ENCODE data around the gene ATG7.
"Not testable (repeated sequence)": the region's sequence is repeated elsewhere in the genome, so short reads cannot be mapped to it uniquely, and the experiment has no call there.

Gene ATG7

GRCh38 chr3:11564577-11565001 lies 292.4 kb downstream of the ATG7 start:
- DNase-seq (ENCODE audit: low read depth in 3 of 3, low spot score in 1 of 3), result no peak

- no peak for DNase-seq (ENCODE audit: low read depth in 3 of 3, low spot score in 1 of 3)
Measured at GRCh38 chr3:11565072-11565471, 292.9 kb downstream of the ATG7 start.

DNA sequence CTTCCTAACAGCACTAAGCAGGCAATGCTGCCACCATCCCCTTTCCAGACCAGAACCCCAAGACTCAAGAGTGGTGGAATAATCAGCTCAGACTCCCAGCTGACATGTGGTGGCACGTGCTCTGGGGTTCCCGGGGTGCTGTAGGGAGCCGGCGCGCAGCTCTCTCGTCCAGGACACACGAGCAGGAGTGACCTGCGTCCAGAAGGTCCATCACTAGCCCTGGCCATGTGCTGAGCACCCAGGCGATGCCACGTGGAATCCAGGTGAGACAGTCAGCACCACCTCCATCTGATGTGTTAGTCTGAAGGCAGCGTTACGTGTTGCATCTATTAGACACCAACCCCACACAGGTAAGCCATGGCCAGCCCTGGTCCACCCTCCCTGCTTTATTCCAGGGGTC lies 293.3 kb downstream of the ATG7 start:
- no peak for DNase-seq (ENCODE audit: low read depth in 3 of 3, low spot score in 1 of 3)

DNA sequence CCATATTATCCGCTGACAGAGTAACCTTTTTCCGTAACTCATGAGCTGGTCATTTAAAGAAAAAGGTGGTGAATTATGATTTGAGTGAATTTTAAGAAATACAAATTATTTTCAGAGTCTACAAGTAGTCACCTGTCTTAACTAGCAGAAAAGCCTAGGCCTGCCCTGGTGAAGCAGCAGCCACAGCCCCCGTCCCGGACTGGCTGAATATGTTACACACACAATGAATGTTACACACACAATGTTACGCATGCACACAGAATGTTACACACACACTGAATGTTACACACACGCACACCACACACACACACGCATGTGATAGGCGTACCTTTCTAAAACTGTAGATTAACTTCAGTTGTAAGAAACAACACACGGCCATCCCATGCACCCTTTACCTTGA lies 293.7 kb downstream of the ATG7 start:
- DNase-seq (ENCODE audit: low read depth in 3 of 3, low spot score in 1 of 3), result no peak

DNA sequence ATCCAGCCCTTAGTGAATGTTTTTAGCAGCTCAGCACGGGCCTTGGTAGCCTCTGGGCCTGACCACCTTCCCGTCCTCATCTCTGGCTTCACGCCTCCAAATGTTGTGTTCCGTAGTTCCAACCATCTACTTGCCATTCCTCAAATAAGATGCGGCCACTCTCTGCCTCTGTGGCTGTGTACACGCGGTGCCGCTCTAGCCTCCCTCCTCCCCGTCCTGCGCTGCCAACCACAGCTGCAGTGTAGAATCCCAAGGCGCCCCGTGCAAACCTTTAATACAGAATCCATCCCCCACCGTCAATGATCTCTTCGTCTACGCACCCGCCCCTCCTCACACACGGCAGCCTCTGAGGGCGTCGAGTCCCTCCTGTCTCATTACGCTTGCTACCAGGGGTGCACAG lies 294.3 kb downstream of the ATG7 start:
- no peak for DNase-seq (ENCODE audit: low read depth in 3 of 3, low spot score in 1 of 3)

GRCh38 chr3:11566916-11567315 lies 294.7 kb downstream of the ATG7 start:
- DNase-seq (ENCODE audit: low read depth in 3 of 3, low spot score in 1 of 3), result no peak

DNA sequence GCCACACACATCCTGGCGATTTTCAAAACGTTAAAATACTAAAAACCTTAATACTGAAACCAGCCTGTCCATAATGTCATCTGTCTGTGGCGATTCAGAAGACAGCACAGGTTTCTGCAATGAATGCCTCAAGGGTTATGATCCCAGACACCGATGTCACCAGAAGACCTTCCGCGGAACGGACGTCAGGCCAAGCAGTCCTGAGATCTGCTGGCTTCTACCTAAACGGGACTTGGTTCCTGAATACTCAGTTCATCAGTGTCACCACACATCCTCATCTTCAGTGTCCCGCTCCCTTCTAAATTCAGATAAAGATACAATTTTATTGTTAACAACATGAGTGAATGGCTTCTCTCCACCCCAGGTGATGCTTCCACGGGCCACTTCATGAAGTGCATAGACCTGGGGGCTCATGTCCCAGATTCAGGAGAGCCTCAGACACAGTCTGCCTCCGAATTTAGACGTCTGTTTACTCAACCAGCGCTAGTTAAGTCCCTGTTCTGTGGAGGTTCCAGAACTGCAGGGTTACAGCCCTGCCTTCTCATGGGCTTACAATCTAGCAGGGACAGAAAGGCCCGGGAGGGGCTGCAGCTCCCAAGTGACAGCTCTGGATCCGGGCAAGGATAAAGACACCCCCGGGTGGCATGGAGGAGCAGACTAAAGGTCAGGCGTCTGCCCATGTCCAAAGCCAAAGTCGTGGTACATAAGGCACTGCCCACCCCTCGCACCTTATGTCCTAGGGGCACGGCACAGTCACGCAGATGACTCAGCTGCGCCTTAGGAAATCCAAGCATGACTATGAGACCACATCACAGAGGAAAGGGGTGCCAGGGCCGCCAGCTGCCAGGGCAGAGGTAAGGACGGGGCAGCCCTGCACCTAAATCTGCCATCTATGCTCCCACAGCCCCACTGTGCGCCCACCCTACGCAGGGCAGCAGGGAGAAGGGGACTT lies 295.6 kb downstream of the ATG7 start:
- DNase-seq (ENCODE audit: low read depth in 3 of 3, low spot score in 1 of 3), result no peak

- DNase-seq (ENCODE audit: low read depth in 3 of 3, low spot score in 1 of 3), result no peak
Measured at GRCh38 chr3:11568503-11569155, 296.4 kb downstream of the ATG7 start.

GRCh38 chr3:11569156-11569741 lies 297.1 kb downstream of the ATG7 start:
- no peak for DNase-seq (ENCODE audit: low read depth in 3 of 3, low spot score in 1 of 3)

- DNase-seq (ENCODE audit: low read depth in 3 of 3, low spot score in 1 of 3), result no peak
Measured at GRCh38 chr3:11570251-11570650, 298.1 kb downstream of the ATG7 start.

- DNase-seq (ENCODE audit: low read depth in 3 of 3, low spot score in 1 of 3), result no peak
Measured at GRCh38 chr3:11570789-11571495, 298.7 kb downstream of the ATG7 start.

DNA sequence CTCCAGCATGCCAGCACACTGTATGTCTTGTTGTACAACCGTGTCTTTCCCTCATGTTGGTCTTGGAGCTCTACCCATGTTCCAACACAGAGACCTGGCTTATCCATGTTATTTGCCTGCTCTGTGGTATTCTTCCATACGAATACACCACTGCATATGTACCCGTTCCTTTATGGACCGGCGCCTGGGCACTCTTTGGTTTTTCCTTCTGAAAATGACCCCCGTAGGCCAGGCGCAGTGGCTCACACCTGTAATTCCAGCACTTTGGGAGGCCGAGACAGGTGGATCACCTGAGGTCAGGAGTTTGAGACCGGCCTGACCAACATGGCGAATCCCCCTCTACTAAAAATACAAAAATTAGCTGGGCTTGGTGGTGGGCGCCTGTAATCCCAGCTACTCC lies 300.5 kb downstream of the ATG7 start:
- DNase-seq (ENCODE audit: low read depth in 3 of 3, low spot score in 1 of 3), result not testable (repeated sequence)

GRCh38 chr3:11574981-11575669 lies 302.9 kb downstream of the ATG7 start:
- DNase-seq (ENCODE audit: low read depth in 3 of 3, low spot score in 1 of 3), result no peak

GRCh38 chr3:11575677-11576076 lies 303.5 kb downstream of the ATG7 start:
- DNase-seq (ENCODE audit: low read depth in 3 of 3, low spot score in 1 of 3), result no peak

DNA sequence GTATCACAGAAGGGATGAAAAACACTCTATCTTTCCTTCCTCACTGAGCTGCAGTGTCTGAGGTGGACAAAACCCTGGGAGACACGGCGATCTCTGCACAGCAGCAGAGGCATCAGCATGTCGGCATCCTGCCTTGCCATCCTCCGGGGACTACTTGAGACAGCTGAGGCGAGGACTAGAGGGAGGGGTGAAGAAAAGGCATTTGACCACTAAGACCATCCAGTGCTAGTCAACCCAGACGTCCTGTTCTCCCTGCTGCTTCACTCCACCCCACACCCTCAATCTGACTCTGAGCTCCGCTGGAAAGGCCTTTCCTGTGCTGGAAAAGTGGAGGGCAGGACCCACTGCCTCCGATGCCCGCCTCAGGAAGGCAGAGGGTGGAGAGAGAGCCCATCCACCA lies 304.3 kb downstream of the ATG7 start:
- DNase-seq (ENCODE audit: low read depth in 3 of 3, low spot score in 1 of 3), result no peak

GRCh38 chr3:11578169-11578568 lies 306.0 kb downstream of the ATG7 start:
- no peak for DNase-seq (ENCODE audit: low read depth in 3 of 3, low spot score in 1 of 3)

GRCh38 chr3:11580645-11581044 lies 308.4 kb downstream of the ATG7 start:
- DNase-seq (ENCODE audit: low read depth in 3 of 3, low spot score in 1 of 3), result no peak

GRCh38 chr3:11581237-11582190 lies 309.3 kb downstream of the ATG7 start:
- no peak for DNase-seq (ENCODE audit: low read depth in 3 of 3, low spot score in 1 of 3)

GRCh38 chr3:11582191-11582968 lies 310.2 kb downstream of the ATG7 start:
- no peak for DNase-seq (ENCODE audit: low read depth in 3 of 3, low spot score in 1 of 3)
